NCI-H2107 (cell line): ENCODE data around the gene RFC2.

ENCODE experiments used
- DNase-seq: peaks from one replicate; lab custom pipeline; 2025; lab: John Stamatoyannopoulos, UW

RFC2 gene

DNA sequence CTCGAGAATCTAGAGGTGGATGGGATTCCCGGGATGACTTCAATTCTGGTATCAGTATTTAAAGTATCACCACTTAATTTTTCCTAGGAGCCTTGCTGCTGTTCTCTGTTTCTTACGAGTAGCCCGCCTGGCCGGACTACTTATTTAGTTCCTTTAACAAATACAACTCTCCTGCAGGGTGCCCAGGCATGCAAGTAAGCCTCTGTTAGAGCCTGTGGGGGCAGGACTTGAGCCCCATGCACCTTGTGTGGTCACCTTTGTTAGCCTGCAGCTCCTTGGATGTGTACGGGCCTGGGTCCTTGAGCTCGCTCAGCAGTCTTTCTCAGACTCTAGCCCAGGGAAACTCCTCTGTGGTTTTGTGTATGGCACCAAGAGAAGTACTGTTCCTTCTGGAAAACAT lies 63.9 kb downstream of the RFC2 start:
- DNase-seq = no peak

DNA sequence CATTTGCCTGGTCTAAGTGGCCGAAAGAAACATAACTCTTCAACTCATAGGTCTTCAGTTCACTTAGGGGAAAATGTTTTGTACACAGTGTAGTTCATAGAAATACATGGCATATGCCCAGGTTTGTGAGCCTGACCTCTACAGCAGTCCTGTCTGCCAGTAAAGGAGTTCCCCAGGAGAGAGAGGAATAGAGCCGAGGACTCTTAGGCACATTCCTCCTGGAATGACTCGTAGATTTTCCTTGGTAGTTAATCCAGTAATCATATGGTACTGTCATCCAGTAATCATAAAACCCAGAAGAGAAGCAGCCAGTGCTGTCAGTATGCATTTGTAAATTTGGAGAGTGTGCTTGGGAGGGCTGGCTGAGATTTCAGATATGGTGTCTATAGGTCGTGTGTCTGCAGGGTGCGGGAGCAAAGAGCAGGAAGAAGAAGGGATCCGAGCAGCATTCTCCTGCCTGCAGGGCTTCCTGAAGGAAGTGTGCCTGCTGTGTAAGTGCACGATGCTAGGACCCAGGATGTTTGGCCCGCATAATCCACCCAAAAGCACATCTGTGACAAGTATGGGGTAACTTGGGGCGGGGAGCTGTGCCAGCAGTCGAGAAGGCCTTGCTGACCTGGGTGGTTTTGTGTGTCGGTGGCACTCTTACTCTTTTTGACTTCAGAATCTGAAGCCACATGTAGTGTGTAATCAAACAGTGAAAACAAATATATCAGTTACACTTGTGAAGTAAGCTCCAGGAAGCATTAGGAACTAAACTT lies 66.1 kb downstream of the RFC2 start:
- no peak for DNase-seq

DNA sequence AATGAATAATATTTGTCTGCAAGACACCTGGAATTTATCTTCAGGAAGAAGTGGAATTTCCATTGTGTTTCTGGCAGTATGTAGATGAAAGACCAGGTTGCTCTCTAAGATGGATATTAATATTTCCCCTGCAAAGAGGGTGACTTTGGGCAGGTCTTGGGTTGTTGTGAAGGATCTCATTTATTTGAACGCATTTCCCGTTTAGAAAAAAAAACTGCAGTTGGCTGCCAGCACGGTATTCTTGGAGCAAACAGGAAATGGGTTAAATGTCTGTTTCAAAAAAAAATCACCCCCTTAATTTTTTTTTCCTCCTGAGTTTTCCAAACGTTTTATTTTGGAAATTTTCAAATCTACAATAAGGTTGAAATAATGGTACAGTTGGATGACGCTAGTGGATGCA lies 68.6 kb downstream of the RFC2 start:
- no peak for DNase-seq

GRCh38 chr7:74185016-74185415 lies 69.2 kb downstream of the RFC2 start:
- DNase-seq = no peak

GRCh38 chr7:74183653-74184450 lies 70.3 kb downstream of the RFC2 start:
- DNase-seq = no peak

GRCh38 chr7:74183142-74183541 lies 71.1 kb downstream of the RFC2 start:
- DNase-seq = no peak

GRCh38 chr7:74182453-74183090 lies 71.6 kb downstream of the RFC2 start:
- no peak for DNase-seq

DNA sequence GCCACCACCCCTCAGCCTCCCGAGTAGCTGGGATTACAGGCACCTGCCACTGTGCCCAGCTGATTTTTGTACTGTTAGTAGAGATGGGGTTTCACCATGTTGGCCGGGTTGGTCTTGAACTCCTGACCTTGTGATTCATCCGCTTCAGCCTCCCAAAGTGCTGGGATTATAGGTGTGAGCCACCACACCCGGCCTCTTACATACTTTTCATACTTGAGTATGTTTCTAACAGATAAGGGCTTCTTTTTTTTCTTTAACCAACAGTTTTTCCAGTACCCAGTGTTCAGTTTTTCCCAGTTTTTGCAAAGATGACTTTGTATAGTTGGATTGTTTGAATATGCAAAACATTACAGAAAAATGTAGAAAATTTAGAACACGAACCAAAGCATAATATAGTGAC lies 72.4 kb downstream of the RFC2 start:
- no peak for DNase-seq
